SK-N-SH treated with all-trans-retinoic acid at 6 μM for 48 hours (cell line): ENCODE data around the gene FLNC.

Experiments used
- ATAC-seq: fragments of 200-7000 bp; cut with Tn5 transposase; 3 replicates; pipeline ENCODE4 v1.9.1; 2020; ENCODE audit warnings: mild to moderate bottlenecking, moderate library complexity
- BACH2 ChIP-seq: fragments of 250-450 bp; sonication (Bioruptor Pico); IDR thresholded peaks from 2 replicates; pipeline ENCODE4 v1.9.0; 2021; ENCODE audit warnings: mild to moderate bottlenecking, borderline replicate concordance
- CREB5 ChIP-seq: fragments of 250-450 bp; sonication (Bioruptor Pico); IDR thresholded peaks from 2 replicates; pipeline ENCODE4 v1.5.1; 2020; ENCODE audit warnings: low read depth, mild to moderate bottlenecking, moderate library complexity
- CSRNP3 ChIP-seq: fragments of 250-450 bp; sonication (Bioruptor Pico); IDR thresholded peaks from 2 replicates; pipeline ENCODE4 v1.5.1; 2021; ENCODE audit warnings: mild to moderate bottlenecking, moderate library complexity
- ESRRG ChIP-seq: fragments of 250-450 bp; sonication (Bioruptor Pico); IDR thresholded peaks from 2 replicates; pipeline ENCODE4 v1.6.1; 2021; ENCODE audit warnings: mild to moderate bottlenecking
- ISL1 ChIP-seq: fragments of 250-450 bp; sonication (Bioruptor Pico); IDR thresholded peaks from 2 replicates; pipeline ENCODE4 v2.1.2; 2022; ENCODE audit warnings: mild to moderate bottlenecking, moderate library complexity
- OSR1 ChIP-seq: fragments of 250-450 bp; sonication (Bioruptor Pico); IDR thresholded peaks from 2 replicates; pipeline ENCODE4 v1.8.0; 2022; ENCODE audit warnings: moderate library complexity, mild to moderate bottlenecking, inconsistent platforms
- PATZ1 ChIP-seq: fragments of 250-450 bp; sonication (Bioruptor Pico); IDR thresholded peaks from 2 replicates; pipeline ENCODE4 v1.8.0; 2020; ENCODE audit warnings: mild to moderate bottlenecking, moderate library complexity, borderline replicate concordance
- POU6F1 ChIP-seq: fragments of 250-450 bp; sonication (Bioruptor Pico); IDR thresholded peaks from 2 replicates; pipeline ENCODE4 v1.8.0; 2021; ENCODE audit warnings: low read depth, mild to moderate bottlenecking, moderate library complexity, borderline replicate concordance
- PPARA ChIP-seq: fragments of 250-450 bp; sonication (Bioruptor Pico); IDR thresholded peaks from 2 replicates; pipeline ENCODE4 v1.5.0; 2020; ENCODE audit warnings: mild to moderate bottlenecking, borderline replicate concordance
- SNAI2 ChIP-seq: fragments of 250-450 bp; sonication (Bioruptor Pico); IDR thresholded peaks from 2 replicates; pipeline ENCODE4 v1.5.0; 2020; ENCODE audit warnings: mild to moderate bottlenecking, moderate library complexity
- TCF4 ChIP-seq: fragments of 250-450 bp; sonication (Bioruptor Pico); IDR thresholded peaks from 2 replicates; pipeline ENCODE4 v1.8.0; 2021; ENCODE audit warnings: mild to moderate bottlenecking, moderate library complexity, borderline replicate concordance
- ZFP3 ChIP-seq: fragments of 250-450 bp; sonication (Bioruptor Pico); IDR thresholded peaks from 2 replicates; pipeline ENCODE4 v1.5.0; 2020; ENCODE audit warnings: mild to moderate bottlenecking, moderate library complexity
- ZFP30 ChIP-seq: fragments of 450-650 bp; formaldehyde crosslinking; IDR thresholded peaks from 2 replicates; pipeline ENCODE4 v1.5.0; 2022; ENCODE audit warnings: mild to moderate bottlenecking, moderate library complexity
- ZNF565 ChIP-seq: fragments of 450-650 bp; formaldehyde crosslinking; conservative IDR thresholded peaks from 2 replicates; pipeline ENCODE4 v1.5.0; 2020; ENCODE audit warnings: low read depth, mild to moderate bottlenecking, moderate library complexity
- ZNF70 ChIP-seq: fragments of 450-650 bp; formaldehyde crosslinking; IDR thresholded peaks from 2 replicates; pipeline ENCODE4 v1.5.0; 2020; ENCODE audit warnings: mild to moderate bottlenecking, moderate library complexity
- ZNF8 ChIP-seq: fragments of 450-650 bp; formaldehyde crosslinking; IDR thresholded peaks from 2 replicates; pipeline ENCODE4 v1.5.0; 2020; ENCODE audit warnings: mild to moderate bottlenecking, moderate library complexity

Gene FLNC

GRCh38 chr7:128853799-128854198 lies 23.6 kb downstream of the FLNC start:
- no peak for ATAC-seq
- TF ChIP-seq TCF4 (CRISPR knock-in tag) = no peak
- TF ChIP-seq PPARA = no peak
- TF ChIP-seq POU6F1 (CRISPR knock-in tag) = no peak
- no peak for TF ChIP-seq ZNF8 (CRISPR knock-in tag)
- TF ChIP-seq CSRNP3 (CRISPR knock-in tag) = no peak
- no peak for TF ChIP-seq BACH2

GRCh38 chr7:128854396-128854795 lies 24.2 kb downstream of the FLNC start:
- no peak for TF ChIP-seq ESRRG (CRISPR knock-in tag)
- no peak for TF ChIP-seq ZFP30 (CRISPR knock-in tag)
- TF ChIP-seq CREB5 = no peak
- no peak for TF ChIP-seq ZFP3 (CRISPR knock-in tag)
- TF ChIP-seq ISL1 (CRISPR knock-in tag) = no peak
- ATAC-seq = no peak

GRCh38 chr7:128855559-128855958 lies 25.4 kb downstream of the FLNC start:
- no peak for TF ChIP-seq TCF4 (CRISPR knock-in tag)
- no peak for TF ChIP-seq ISL1 (CRISPR knock-in tag)
- TF ChIP-seq CSRNP3 (CRISPR knock-in tag) = no peak
- no peak for TF ChIP-seq ESRRG (CRISPR knock-in tag)
- no peak for TF ChIP-seq POU6F1 (CRISPR knock-in tag)
- no peak for TF ChIP-seq ZFP30 (CRISPR knock-in tag)
- TF ChIP-seq PATZ1 (CRISPR knock-in tag) = no peak
- TF ChIP-seq SNAI2 (CRISPR knock-in tag) = no peak
- TF ChIP-seq ZFP3 (CRISPR knock-in tag) = no peak
- no peak for ATAC-seq

GRCh38 chr7:128856001-128856718 lies 26.0 kb downstream of the FLNC start:
- ATAC-seq = no peak
- TF ChIP-seq CREB5 = no peak
- no peak for TF ChIP-seq ZNF70 (CRISPR knock-in tag)
- no peak for TF ChIP-seq ZNF565 (CRISPR knock-in tag)
- TF ChIP-seq BACH2 = no peak
- TF ChIP-seq CSRNP3 (CRISPR knock-in tag) = no peak
- no peak for TF ChIP-seq POU6F1 (CRISPR knock-in tag)
- TF ChIP-seq OSR1 (CRISPR knock-in tag) = no peak
- no peak for TF ChIP-seq TCF4 (CRISPR knock-in tag)
